Esophagus squamous epithelium (tissue), 4 donors: ENCODE measurements around the gene PTDSS2.

Source experiments
- CTCF ChIP-seq, 6 experiments: fragments of 450-650 bp in 4 of 6; fragments of 200-600 bp in 2 of 6; sonication (generic) in 2 of 6; IDR thresholded peaks; one replicate each; pipeline ENCODE4 v1.5.1; 2016 to 2019; ENCODE audit warnings: antibody characterized with exemption in 6 of 6, mild to moderate bottlenecking in 4 of 6, moderate library complexity in 4 of 6
- POLR2A ChIP-seq, 4 donors: fragments of 450-650 bp; IDR thresholded peaks; one replicate each; pipeline ENCODE4 v1.6.1; 2017; ENCODE audit warnings: antibody characterized with exemption in 4 of 4, mild to moderate bottlenecking in 4 of 4, moderate library complexity in 3 of 4

GRCh38 chr11:518463-519202 is 68.6 kb downstream of the PTDSS2 start:
- TF ChIP-seq CTCF (IDR thresholded peaks at IDR 0.05) = peak; percentile 97 to 100 (median 100)
- peak in 1 of 4 donors; percentile 29 for TF ChIP-seq POLR2A (IDR thresholded peaks at IDR 0.05)
